Right cardiac atrium (tissue), 5 donors: ENCODE measurements around the gene SYT9. TPM values are rescaled to one million over a fixed set of nuclear protein-coding genes. Genes with fewer than 3 reads are reported as not detected.

Experiments
- ATAC-seq, 2 donors: fragments of 200-7000 bp; cut with Tn5 transposase; one replicate each; pipeline versions ENCODE4 v1.8.0 to v1.9.1; 2020; ENCODE audit warnings: moderate library complexity in 2 of 2, mild to moderate bottlenecking in 1 of 2
- DNase-seq, 3 donors: peaks; one replicate each; pipeline ENCODE4 v3.0.0-alpha.2; 2020
- H3K27ac ChIP-seq: one replicate; pipeline ENCODE4 v1.5.1; 2013; ENCODE audit warnings: mild to moderate bottlenecking, low read length, control low read depth, moderate library complexity
- H3K27me3 ChIP-seq: one replicate; pipeline ENCODE4 v1.6.1; 2013; ENCODE audit not compliant: control insufficient read depth, insufficient read depth
- H3K4me1 ChIP-seq: one replicate; pipeline ENCODE4 v1.6.1; 2013; ENCODE audit warnings: low read length; ENCODE audit not compliant: control insufficient read depth, insufficient read depth
- H3K4me3 ChIP-seq: one replicate; pipeline ENCODE4 v1.5.1; 2013; ENCODE audit warnings: low read length, control low read depth
- H3K9me3 ChIP-seq: one replicate; pipeline ENCODE4 v1.6.1; 2013; ENCODE audit warnings: low read length; ENCODE audit not compliant: control insufficient read depth
- WGBS: extraction: QIAGEN DNeasy Blood & Tissue Kit; methylation state at CpG from one replicate; pipeline ENCODE4 v1.1.7; 2013; 5-methylcytosine and 5-hydroxymethylcytosine counted together
- intact Hi-C, 4 donors: fragments of 100-400 bp; cut with DNase I; formaldehyde crosslinking; loops; one replicate each; pipeline versions ENCODE4 v1.11.0 to v1.14.0; 2022 to 2023
- polyA plus RNA-seq: library from polyadenylated mRNA; stranded (reverse); fragments of 200-250 nt; gene quantifications from one replicate; pipeline ENCODE4 v1.2.3, GENCODE V29; 2013
- total RNA-seq, 4 donors: library from RNA; stranded (reverse); fragmentation: NEBNext Ultra II Directional; extraction: Animal tissue kit (Norgen Biotek cat#: 25700); gene quantifications; one replicate each; pipeline ENCODE4 v1.2.1, GENCODE V29; 2021
- donor health status: healthy with polysubstance abuse.
- donor health status: DM: no; HTN: yes; CAD: no.
- donor health status: DM: no; HTN: no; CAD: no.
- donor health status: DM: no; HTN: yes; CAD: no; lungs with severe emphysema.
- donor health status: DM: yes; HTN: yes; CAD: no.

The SYT9 gene
- total and polyA plus RNA-seq, 5 donors: 0.06 to 0.11 (median 0.08) TPM; not detected in 1

DNA sequence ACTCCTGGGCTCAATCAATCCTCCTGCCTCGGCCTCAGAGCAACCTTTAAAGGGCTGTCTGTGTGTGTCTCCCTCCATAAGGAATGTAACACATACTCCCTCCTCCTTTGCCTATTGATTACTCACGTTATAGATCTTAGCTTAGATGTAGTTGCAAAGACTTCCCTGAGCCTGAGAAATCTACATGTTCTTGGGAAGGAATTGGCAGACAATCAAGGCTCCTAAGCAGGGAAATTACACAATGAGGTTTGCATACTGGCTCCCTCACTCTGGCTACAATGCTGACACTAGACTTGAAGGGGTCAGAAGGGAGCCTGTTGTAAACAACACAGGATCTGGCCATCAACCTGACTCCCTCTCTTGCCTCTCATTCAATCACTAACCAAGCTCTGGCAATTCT lies 228.4 kb downstream of the SYT9 start:
- Histone ChIP-seq H3K4me3 (no peak overlapping the region), H3K4me1 (no peaks in the 10 kb centered on the region), H3K9me3 (no peaks in the 10 kb centered on the region), H3K27ac (no peak overlapping the region), H3K27me3 (no peaks in the 10 kb centered on the region)
- ATAC-seq (peak in 1 of 2 donors; percentile 32), DNase-seq (no peak)
- intact Hi-C loops: no loop called here
- WGBS: 49% methylated on average over 2 of the region's 2 CpGs

DNA sequence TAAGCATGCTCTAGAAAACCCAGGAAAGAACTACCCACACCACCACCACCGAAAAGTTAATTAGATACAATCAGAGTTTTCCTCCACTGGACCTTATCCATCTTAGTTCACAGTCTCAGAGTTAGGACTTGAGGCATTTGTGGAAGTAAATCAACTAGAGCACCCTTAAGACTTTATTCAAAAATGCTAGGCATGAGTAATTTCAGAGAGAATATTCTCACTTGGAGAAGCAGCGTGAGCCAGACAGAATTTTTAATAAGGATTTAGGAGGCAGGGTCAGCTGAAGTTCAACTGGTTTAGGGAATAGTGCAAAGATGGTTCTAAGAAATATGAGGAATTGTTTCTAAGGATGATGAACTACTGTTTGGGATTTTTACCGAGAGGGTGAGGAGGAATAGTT lies 232.4 kb downstream of the SYT9 start:
- Histone ChIP-seq H3K4me3 (no peak overlapping the region), H3K27ac (no peak overlapping the region), H3K4me1 (no peaks in the 10 kb centered on the region), H3K9me3 (no peaks in the 10 kb centered on the region), H3K27me3 (no peaks in the 10 kb centered on the region)
- 68% methylated on average over 3 of the region's 3 CpGs for WGBS
- ATAC-seq: no peak
- intact Hi-C loops: no loop called here
- DNase-seq: no peak

DNA sequence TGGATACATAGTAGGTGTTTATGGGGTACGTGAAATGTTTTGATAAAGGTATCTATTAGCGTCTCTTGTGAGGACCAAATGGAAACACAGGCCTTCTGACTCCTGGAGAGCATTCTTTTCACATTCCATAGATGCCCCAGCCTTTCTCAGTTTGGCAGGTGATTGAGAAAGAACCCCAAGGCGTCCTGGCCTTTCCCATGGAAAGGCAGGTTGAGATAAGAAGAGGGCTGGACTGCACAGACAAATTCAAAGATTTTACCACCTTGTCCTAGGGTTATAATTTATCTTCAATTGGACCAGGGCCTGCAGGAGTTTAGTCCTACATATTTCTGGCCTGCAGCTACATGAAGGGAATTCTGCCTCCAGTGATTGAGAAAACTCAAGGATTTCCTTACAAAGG lies 232.9 kb downstream of the SYT9 start:
- intact Hi-C loops: no loop called here
- Histone ChIP-seq H3K9me3 (no peaks in the 10 kb centered on the region), H3K4me3 (no peak overlapping the region), H3K4me1 (no peaks in the 10 kb centered on the region), H3K27ac (no peak overlapping the region), H3K27me3 (no peaks in the 10 kb centered on the region)
- ATAC-seq: no peak
- DNase-seq: no peak
- 69% methylated on average over 3 of the region's 3 CpGs for whole genome bisulfite sequencing

DNA sequence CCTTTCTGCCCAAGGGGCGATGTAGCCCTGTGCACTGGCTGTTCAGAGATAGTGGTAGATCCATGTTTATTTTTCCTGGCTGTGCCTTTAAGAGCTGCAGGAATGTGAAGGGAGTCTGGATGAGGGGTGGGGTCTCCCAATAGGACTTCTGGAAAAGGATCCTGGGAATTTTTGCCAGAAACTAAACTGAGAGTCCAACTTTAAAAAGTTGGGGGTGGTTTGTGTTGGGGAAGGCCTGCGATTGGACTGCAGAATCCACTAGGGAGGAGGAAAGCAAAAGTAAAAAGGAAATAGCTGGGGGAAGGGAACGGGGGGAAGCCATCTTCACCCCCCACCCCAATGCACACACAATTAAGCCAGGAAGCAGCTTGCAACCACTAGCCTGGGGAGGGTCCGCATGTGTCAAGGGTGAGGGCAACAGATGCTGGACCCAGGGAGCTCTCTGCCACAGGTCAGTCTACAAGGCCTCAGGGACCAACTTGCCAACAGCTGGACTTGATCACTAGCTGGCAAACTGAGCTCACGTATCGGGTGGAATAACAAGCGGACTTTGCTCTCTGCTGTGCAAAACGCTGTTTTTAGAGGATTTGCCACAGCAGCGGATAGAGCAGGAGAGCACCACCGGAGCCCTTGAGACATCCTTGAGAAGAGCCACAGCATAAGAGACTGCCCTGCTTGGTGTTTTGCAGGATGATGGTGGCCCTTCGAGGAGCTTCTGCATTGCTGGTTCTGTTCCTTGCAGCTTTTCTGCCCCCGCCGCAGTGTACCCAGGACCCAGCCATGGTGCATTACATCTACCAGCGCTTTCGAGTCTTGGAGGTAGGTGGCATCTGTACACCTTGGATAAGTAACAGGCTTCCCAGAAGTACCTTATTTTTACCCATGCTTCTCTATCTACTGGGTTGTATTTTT lies 233.7 kb downstream of the SYT9 start, which contains the start of gene OLFML1:
Gene OLFML1 (plus strand): TSS at position 321 of the 912 bp plus-strand sequence. CDS start 370 bp downstream, at position 691.
- Histone ChIP-seq H3K4me1 (no peaks in the 10 kb centered on the region), H3K27me3 (no peaks in the 10 kb centered on the region), H3K27ac (peak within 1 kb of the TSS; percentile 54), H3K4me3 (peak within 1 kb of the TSS; percentile 50), H3K9me3 (no peaks in the 10 kb centered on the region)
- ATAC-seq (peak; percentile 70 to 86), DNase-seq (peak in 2 of 3 donors; percentile 38 to 72)
- intact Hi-C loops: no loop called here
- WGBS: 53% methylated on average over 15 of the region's 15 CpGs

DNA sequence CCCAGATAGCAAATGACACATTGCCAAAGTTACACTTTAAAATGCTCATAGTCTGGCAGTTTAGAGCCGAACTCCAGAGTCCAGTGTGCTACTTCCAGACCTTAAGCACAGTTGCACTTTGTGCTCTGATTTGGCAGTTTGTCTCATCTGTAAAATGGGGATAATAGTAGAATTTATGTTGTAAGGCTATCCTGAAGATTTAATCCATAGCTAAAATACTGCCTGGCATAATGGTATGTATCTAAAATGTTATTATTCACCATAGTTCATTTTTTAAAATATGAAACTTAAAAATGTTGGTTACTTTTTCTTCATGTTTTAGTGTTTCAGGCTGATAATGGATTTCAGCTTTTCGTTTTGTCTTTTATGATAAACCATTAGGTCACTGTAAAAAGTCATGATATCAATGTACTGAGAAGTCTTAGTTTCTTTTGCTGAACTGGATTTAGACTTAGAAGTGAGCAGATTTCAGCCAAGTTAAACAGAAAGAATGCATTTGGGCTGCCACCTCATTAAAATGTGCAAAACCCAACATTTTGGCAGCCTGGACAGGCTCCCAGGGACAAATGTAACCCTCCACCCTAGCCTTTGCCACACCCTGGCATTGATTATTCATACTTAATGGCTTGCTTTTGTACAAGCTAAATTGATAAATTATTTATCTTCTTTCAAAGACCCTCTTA lies 234.5 kb downstream of the SYT9 start:
- Histone ChIP-seq H3K9me3 (no peaks in the 10 kb centered on the region), H3K4me3 (peak overlapping the region; percentile 50), H3K27me3 (no peaks in the 10 kb centered on the region), H3K4me1 (no peaks in the 10 kb centered on the region), H3K27ac (no peak overlapping the region)
- 49% methylated on average over 2 of the region's 2 CpGs for WGBS
- intact Hi-C loops: no loop called here
- no peak for DNase-seq
- no peak for ATAC-seq

DNA sequence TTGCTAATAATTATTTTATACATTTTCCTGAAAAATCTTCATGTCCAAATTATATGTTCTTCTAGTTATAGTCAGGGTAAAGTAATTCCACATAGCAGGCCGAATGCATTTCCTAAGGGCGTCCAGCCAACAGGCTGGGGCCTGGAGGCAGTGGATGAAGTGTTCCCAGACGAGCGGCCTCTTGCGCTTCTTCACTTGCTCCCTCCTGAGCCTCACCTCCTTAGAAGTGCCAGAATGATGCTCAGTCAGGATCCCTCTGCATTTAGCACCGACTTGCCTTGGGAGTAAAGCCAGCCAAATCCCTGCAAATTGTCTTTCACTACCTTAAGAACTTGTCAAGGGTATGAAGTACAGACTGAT lies 235.1 kb downstream of the SYT9 start:
- no peaks in the 10 kb centered on the region for H3K4me1 ChIP-seq
- H3K27ac ChIP-seq: no peak overlapping the region
- H3K27me3 ChIP-seq: no peaks in the 10 kb centered on the region
- WGBS: 45% methylated on average over 6 of the region's 6 CpGs
- H3K9me3 ChIP-seq: no peaks in the 10 kb centered on the region
- peak in 2 of 3 donors; percentile 22 to 67 for DNase-seq
- intact Hi-C loops: no loop called here
- peak in 1 of 2 donors; percentile 33 for ATAC-seq
- peak overlapping the region; percentile 50 for H3K4me3 ChIP-seq

DNA sequence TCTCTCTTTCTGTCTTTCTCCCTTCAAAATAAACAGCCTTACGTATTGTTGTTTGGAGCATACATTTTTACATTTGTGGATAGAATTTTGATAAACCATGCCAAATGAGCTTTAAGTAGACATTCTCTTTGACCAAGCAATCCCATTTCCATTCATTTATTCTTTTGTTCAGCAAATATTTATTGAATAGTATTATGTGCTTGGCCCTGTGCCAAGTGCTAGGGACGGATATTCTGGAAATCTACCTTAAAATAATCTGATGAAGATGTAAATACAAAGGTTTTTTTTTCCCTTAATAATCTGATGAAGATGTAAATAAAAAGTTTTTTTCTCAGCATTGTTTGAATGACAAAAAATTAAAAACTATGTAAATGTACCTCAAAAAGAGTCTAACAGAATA lies 235.7 kb downstream of the SYT9 start:
- 41% methylated on average over 2 of the region's 2 CpGs for WGBS
- no peak overlapping the region for H3K27ac ChIP-seq

DNA sequence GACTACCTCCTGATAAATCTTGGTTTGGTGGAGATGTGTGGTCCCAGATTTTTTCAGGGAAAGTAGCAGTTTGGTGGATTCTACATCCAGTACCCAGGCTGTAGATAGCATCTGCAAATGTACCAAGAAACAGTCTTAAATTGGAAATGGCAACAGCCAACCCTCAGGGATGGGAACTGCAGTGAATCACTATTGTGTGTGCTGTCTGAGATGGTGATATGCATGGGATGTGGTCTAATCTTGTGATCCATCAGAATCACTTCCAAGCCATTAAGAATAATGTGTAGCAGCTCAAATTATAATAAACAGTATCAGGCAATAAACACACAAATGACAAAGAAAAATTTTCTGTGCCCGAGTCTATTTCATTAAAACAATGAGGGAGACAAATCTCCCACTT lies 237.0 kb downstream of the SYT9 start:
- Histone ChIP-seq H3K4me1 (peaks cover 2% of the 10 kb centered on the region), H3K27me3 (no peaks in the 10 kb centered on the region), H3K4me3 (no peak overlapping the region), H3K9me3 (no peaks in the 10 kb centered on the region), H3K27ac (no peak overlapping the region)
- DNase-seq: no peak
- WGBS: 92% methylated on average over 1 of the region's 1 CpG
- ATAC-seq: no peak
- intact Hi-C loops: no loop called here

More for the DNA sequence above, 235.7 kb downstream of the SYT9 start:
- peaks cover 2% of the 10 kb centered on the region for H3K4me1 ChIP-seq
- H3K9me3 ChIP-seq: no peaks in the 10 kb centered on the region
- peak overlapping the region; percentile 50 for H3K4me3 ChIP-seq
- DNase-seq (no peak), ATAC-seq (no peak)
- no peaks in the 10 kb centered on the region for H3K27me3 ChIP-seq
- intact Hi-C loops: no loop called here

DNA sequence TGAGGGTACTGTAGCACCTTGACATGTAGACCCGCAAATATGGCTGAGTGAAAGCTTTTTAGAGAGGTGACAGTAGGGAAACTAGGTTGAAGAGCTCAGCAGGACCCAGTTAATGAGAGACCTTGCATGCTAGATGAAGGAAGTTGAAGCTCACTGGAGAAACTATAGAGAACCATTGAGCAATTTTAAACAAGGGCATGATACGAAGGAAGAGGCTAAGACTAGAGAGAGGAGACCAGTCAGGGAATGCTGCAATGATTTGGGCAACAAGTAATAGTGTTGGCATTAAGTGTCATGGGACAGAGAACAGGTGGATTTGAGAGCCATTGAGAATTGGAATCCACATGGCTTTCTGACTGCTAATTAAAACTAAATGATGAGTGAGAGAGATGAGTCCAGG lies 237.7 kb downstream of the SYT9 start:
- Histone ChIP-seq H3K4me1 (peaks cover 2% of the 10 kb centered on the region), H3K4me3 (no peak overlapping the region), H3K27me3 (no peaks in the 10 kb centered on the region), H3K27ac (no peak overlapping the region), H3K9me3 (no peaks in the 10 kb centered on the region)
- intact Hi-C loops: no loop called here
- 84% methylated on average over 2 of the region's 2 CpGs for WGBS
- ATAC-seq (no peak), DNase-seq (no peak)

DNA sequence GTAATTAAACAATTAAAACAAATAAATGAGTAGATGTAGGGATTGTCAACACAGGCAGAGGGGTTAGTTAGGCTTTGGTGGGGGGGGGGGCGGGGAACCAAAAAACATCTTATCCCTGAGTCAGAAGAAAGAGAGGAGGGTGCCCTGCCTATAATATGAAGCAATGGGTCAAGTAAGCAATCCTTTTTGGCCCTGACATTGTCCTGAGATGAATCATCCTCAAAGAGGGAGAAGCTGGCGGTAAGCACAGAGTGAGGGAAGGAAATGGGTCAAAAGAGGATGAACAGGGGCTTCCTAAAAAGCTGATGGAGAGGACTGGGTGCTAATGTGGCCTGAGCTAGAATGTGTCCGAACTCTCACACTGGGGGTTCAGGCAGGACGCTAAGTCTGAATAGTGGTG lies 238.3 kb downstream of the SYT9 start:
- intact Hi-C loops: no loop called here
- Histone ChIP-seq H3K27me3 (no peaks in the 10 kb centered on the region), H3K4me3 (no peak overlapping the region), H3K27ac (no peak overlapping the region), H3K9me3 (no peaks in the 10 kb centered on the region), H3K4me1 (peaks cover 2% of the 10 kb centered on the region)
- DNase-seq (no peak), ATAC-seq (peak; percentile 8 to 69)
- WGBS: 75% methylated on average over 4 of the region's 4 CpGs

DNA sequence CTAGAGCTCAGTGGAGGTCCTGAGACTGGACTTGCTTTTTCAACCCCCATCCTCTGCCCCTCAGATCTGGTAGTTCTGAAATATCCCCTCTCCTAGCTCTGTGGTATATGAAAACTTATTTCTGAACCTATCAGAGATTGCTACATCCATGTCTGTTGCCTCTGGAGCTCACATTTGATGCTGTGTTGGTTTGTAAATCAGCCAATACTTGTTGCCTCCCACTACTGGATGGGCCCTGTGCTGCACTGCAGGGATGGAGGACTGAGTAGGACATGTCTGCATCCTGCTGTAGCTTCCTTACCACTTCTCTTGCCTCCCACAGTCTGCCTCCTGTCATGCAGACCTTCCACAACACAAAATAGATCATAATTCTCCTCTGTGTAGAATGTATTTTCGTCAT lies 238.8 kb downstream of the SYT9 start:
- 82% methylated on average over 1 of the region's 1 CpG for WGBS
- ATAC-seq (peak in 1 of 2 donors; percentile 42), DNase-seq (no peak)
- no peak overlapping the region for H3K27ac ChIP-seq
- no peaks in the 10 kb centered on the region for H3K9me3 ChIP-seq
- H3K27me3 ChIP-seq: no peaks in the 10 kb centered on the region
- no peak overlapping the region for H3K4me3 ChIP-seq
- peaks cover 2% of the 10 kb centered on the region for H3K4me1 ChIP-seq
- intact Hi-C loops: no loop called here
